Esophagus muscularis mucosa (tissue), 4 donors: ENCODE measurements around the gene SPAAR.

Experiments used
- CTCF ChIP-seq, 3 experiments: fragments of 200-600 bp in 2 of 3; fragments of 450-650 bp in 1 of 3; sonication (generic) in 2 of 3; IDR thresholded peaks; one replicate each; pipeline ENCODE4 v1.5.1; 2017 to 2019; ENCODE audit warnings: antibody characterized with exemption in 3 of 3, mild to moderate bottlenecking in 2 of 3, moderate library complexity in 1 of 3
- EP300 ChIP-seq: sonication (generic); formaldehyde crosslinking; IDR thresholded peaks from one replicate; pipeline ENCODE4 v1.6.1; 2017; ENCODE audit warnings: antibody characterized with exemption
- POLR2A ChIP-seq: fragments of 450-650 bp; IDR thresholded peaks from one replicate; pipeline ENCODE4 v1.6.1; 2017; ENCODE audit warnings: antibody characterized with exemption, moderate library complexity, mild to moderate bottlenecking, low read depth
- POLR2AphosphoS5 ChIP-seq, 2 donors: sonication (generic); formaldehyde crosslinking; IDR thresholded peaks; one replicate each; pipeline ENCODE4 v1.6.1; 2017; ENCODE audit warnings: antibody characterized with exemption in 2 of 2

DNA sequence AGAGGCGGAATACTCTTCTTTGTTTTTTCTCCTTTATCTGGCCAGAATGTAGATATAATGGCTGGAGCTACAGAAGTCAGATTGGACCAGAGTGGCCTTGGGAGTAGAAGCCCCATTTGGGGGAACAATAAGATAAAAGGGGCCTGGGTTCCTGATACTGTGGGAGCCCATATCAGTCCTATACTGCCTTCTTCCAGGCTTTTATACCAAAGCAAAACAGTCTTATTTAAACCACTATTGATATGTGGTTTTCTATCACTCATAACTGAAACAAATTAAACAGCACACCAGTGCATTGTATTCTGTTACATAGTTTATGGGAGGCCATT, 14.3 kb downstream of the SPAAR start:
- TF ChIP-seq CTCF (IDR thresholded peaks at IDR 0.05): no peak
- no peak for TF ChIP-seq POLR2AphosphoS5 (IDR thresholded peaks at IDR 0.05)
- TF ChIP-seq EP300: no peak
- no peak for TF ChIP-seq POLR2A
